HepG2 (cell line): ENCODE measurements around the gene HEXIM1. TPM values are rescaled to one million over a fixed set of nuclear protein-coding genes. Genes with fewer than 3 reads are reported as not detected.

ENCODE experiments used
- ATM ChIP-seq: fragments of 450-650 bp; IDR thresholded peaks from 2 replicates; pipeline ENCODE4 v1.7.1; 2017; ENCODE audit warnings: mild to moderate bottlenecking, borderline replicate concordance
- BCL3 ChIP-seq: sonication (generic); formaldehyde crosslinking; IDR thresholded peaks from 2 replicates; pipeline ENCODE4 v1.5.1; 2020; ENCODE audit warnings: mild to moderate bottlenecking, missing genetic modification reagents, moderate library complexity
- CHCHD3 ChIP-seq: sonication (generic); formaldehyde crosslinking; IDR thresholded peaks from 2 replicates; pipeline ENCODE4 v1.8.0; 2022; ENCODE audit warnings: mild to moderate bottlenecking, missing genetic modification reagents, moderate library complexity
- FOXP1 ChIP-seq, 2 experiments: fragments of 450-650 bp in 1 of 2; IDR thresholded peaks; 2 replicates each; pipeline ENCODE4 v1.6.1; 2017 to 2018; ENCODE audit warnings: antibody characterized with exemption in 1 of 2
- GABPB1 ChIP-seq: IDR thresholded peaks from 2 replicates; pipeline ENCODE4 v1.6.1; 2016; ENCODE audit warnings: mild to moderate bottlenecking, missing genetic modification reagents, moderate library complexity, missing compliant biosample characterization
- HNRNPL ChIP-seq: fragments of 200-400 bp; formaldehyde crosslinking; IDR thresholded peaks from 2 replicates; pipeline ENCODE4 v1.6.1; 2017; ENCODE audit warnings: mild to moderate bottlenecking, low read depth, low read length
- NFE2L1 ChIP-seq: sonication (generic); formaldehyde crosslinking; IDR thresholded peaks from 2 replicates; pipeline ENCODE4 v1.4.0; 2020; ENCODE audit warnings: missing genetic modification reagents, mild to moderate bottlenecking, borderline replicate concordance
- PLSCR1 ChIP-seq: sonication (generic); formaldehyde crosslinking; IDR thresholded peaks from 2 replicates; pipeline ENCODE4 v1.5.0; 2020; ENCODE audit warnings: missing genetic modification reagents, mild to moderate bottlenecking, borderline replicate concordance
- TBP ChIP-seq: sonication (generic); formaldehyde crosslinking; IDR thresholded peaks from 2 replicates; pipeline ENCODE4 v1.5.0; 2020; ENCODE audit warnings: missing genetic modification reagents
- ZBED4 ChIP-seq: sonication (generic); formaldehyde crosslinking; IDR thresholded peaks from 2 replicates; pipeline ENCODE4 v1.4.0; 2020; ENCODE audit warnings: missing genetic modification reagents, borderline replicate concordance
- ZBTB20 ChIP-seq: sonication (generic); formaldehyde crosslinking; IDR thresholded peaks from 2 replicates; pipeline ENCODE4 v1.8.1; 2023; ENCODE audit warnings: missing genetic modification reagents, low read depth, mild to moderate bottlenecking, borderline replicate concordance
- ZBTB38 ChIP-seq: sonication (generic); formaldehyde crosslinking; IDR thresholded peaks from 2 replicates; pipeline ENCODE4 v1.5.1; 2020; ENCODE audit warnings: mild to moderate bottlenecking, missing genetic modification reagents
- ZC3H13 ChIP-seq: sonication (generic); formaldehyde crosslinking; IDR thresholded peaks from 2 replicates; pipeline ENCODE4 v1.8.1; 2023; ENCODE audit warnings: mild to moderate bottlenecking, missing genetic modification reagents, moderate library complexity
- ZKSCAN8 ChIP-seq: IDR thresholded peaks from 2 replicates; pipeline ENCODE4 v1.6.1; 2016; ENCODE audit warnings: borderline replicate concordance, missing genetic modification reagents, missing compliant biosample characterization
- ZNF253 ChIP-seq: sonication (generic); formaldehyde crosslinking; IDR thresholded peaks from 2 replicates; pipeline ENCODE4 v1.8.0; 2022; ENCODE audit warnings: mild to moderate bottlenecking, missing genetic modification reagents, borderline replicate concordance
- ZNF326 ChIP-seq: sonication (generic); formaldehyde crosslinking; IDR thresholded peaks from 2 replicates; pipeline ENCODE4 v1.4.0; 2020; ENCODE audit warnings: missing genetic modification reagents, borderline replicate concordance
- ZNF329 ChIP-seq: sonication (generic); formaldehyde crosslinking; IDR thresholded peaks from 2 replicates; pipeline ENCODE4 v1.9.0; 2021; ENCODE audit warnings: low read depth, mild to moderate bottlenecking, missing genetic modification reagents
- ZNF446 ChIP-seq: sonication (generic); formaldehyde crosslinking; IDR thresholded peaks from 2 replicates; pipeline ENCODE4 v1.5.0; 2020; ENCODE audit warnings: mild to moderate bottlenecking, missing genetic modification reagents
- ZNF556 ChIP-seq: sonication (generic); formaldehyde crosslinking; IDR thresholded peaks from 2 replicates; pipeline ENCODE4 v1.4.0; 2020; ENCODE audit warnings: mild to moderate bottlenecking, missing genetic modification reagents, borderline replicate concordance
- ZNF572 ChIP-seq: sonication (generic); formaldehyde crosslinking; IDR thresholded peaks from 2 replicates; pipeline ENCODE4 v1.5.1; 2020; ENCODE audit warnings: mild to moderate bottlenecking, missing genetic modification reagents
- ZNF75D ChIP-seq: sonication (generic); formaldehyde crosslinking; IDR thresholded peaks from 2 replicates; pipeline ENCODE4 v1.8.1; 2023; ENCODE audit warnings: missing genetic modification reagents, mild to moderate bottlenecking, borderline replicate concordance
- polyA plus RNA-seq, 8 experiments: library from polyadenylated mRNA; depleted of rRNA in 3 of 8; stranded (reverse) in 7 of 8; unstranded in 1 of 8; fragments of >200 nt; fragmentation: Illumina TruSeq in 4 of 8; extraction: Trizol in 4 of 8; gene quantifications; 2 replicates each; pipeline versions ENCODE4 v1.2.1 to v1.2.3, GENCODE V29; 2011 to 2016; ENCODE audit warnings: low read depth in 4 of 8, missing spikeins in 1 of 8, mixed read lengths in 1 of 8; ENCODE audit not compliant: insufficient read depth in 1 of 8
- total RNA-seq, 5 experiments: library from RNA; depleted of rRNA; stranded (reverse); fragments of >200 nt; fragmentation: Illumina TruSeq; extraction: Trizol; gene quantifications; 2 replicates each; pipeline ENCODE4 v1.2.3, GENCODE V29; 2016; ENCODE audit warnings: low read depth in 1 of 5

Gene HEXIM1
- total and polyA plus RNA-seq, 2 of the 13 experiments (the other 11 are each of a cell fraction or from before 2014, with no cell fraction given): 10.5 to 16.6 TPM

DNA sequence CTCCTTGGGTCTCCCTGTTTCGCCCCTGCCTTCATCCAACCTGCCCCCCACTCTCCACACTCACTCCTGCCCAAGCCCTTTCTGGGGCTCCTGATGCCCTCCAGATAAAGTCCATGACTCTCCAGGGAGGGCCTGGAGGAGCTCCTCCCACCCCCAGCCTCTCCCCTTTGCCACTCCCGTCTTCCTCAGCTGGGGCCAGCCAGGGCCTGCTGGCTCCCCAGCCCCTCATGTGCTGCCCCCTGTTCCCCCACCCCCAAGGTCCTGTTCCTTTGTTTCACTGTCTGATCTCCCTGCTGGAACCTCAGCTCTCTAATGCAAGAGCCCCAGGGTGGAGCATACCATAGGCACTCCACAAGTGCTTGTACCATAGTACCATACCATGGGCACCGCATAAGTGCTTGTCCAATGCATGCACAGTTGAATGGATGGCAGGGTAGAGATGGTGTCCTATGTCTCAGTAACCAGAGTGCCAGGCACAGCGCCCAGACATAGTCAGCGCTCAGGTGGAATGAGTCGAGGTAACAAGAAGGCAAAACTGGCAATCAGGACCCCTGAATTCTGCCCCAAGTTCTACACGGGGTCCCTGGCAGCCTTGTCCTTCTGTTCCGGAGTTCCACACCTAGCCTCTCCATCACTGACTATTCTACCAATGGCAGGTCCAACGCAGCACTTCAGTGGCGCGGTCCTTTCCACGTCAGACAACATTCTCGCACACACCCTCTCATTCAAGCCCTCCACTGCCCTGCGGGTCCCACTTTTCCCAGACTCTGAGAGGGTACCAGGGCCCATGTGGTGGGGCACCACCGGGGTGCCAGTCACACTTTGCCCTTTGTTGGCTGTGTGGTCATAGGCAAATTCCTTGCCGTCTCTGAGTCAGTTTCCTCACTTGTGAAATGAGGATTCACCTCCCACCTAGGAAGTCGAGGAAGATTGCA, 17.3 kb upstream of the HEXIM1 start (continued):
- TF ChIP-seq ZKSCAN8 (CRISPR knock-in tag) (peak; percentile 90; the same call in 1 of the 2 replicates), ZNF326 (CRISPR knock-in tag) (0 out of 2 replicates have a peak, but pooled peaks have one; percentile 11), PLSCR1 (CRISPR knock-in tag) (no peak), ZNF75D (CRISPR knock-in tag) (no peak), ZBED4 (no peak), ZBTB38 (CRISPR knock-in tag) (0 out of 2 replicates have a peak, but pooled peaks have one; percentile 9), ATM (no peak), GABPB1 (CRISPR knock-in tag) (peak; percentile 3; the same call in 1 of the 2 replicates), TBP (CRISPR knock-in tag) (no peak), ZNF572 (CRISPR knock-in tag) (0 out of 2 replicates have a peak, but pooled peaks have one; percentile 9), ZNF253 (CRISPR knock-in tag) (no peak), ZNF446 (CRISPR knock-in tag) (no peak), FOXP1 (IDR thresholded peaks at IDR 0.05) (no peak), FOXP1 (CRISPR knock-in tag; IDR thresholded peaks at IDR 0.05) (no peak), NFE2L1 (CRISPR knock-in tag) (peak; percentile 68; the same call in 1 of the 2 replicates), ZNF329 (CRISPR knock-in tag) (no peak), HNRNPL (peak; percentile 65; the same call in 1 of the 2 replicates), BCL3 (CRISPR knock-in tag) (peak; percentile 21; the same call in 1 of the 2 replicates), ZNF556 (0 out of 2 replicates have a peak, but pooled peaks have one; percentile 37), ZC3H13 (CRISPR knock-in tag) (no peak), CHCHD3 (CRISPR knock-in tag) (no peak), ZBTB20 (no peak)
